Tongue (tissue), 2 donors: ENCODE results near the gene HVCN1. TPM values are rescaled to one million over a fixed set of nuclear protein-coding genes. Genes with fewer than 3 reads are reported as not detected.
"Not testable (repeated sequence)": the region's sequence is repeated elsewhere in the genome, so short reads cannot be mapped to it uniquely, and the experiment has no call there.

ENCODE experiments used
- DNase-seq: peaks from one replicate; pipeline ENCODE4 v3.0.0-alpha.2; 2015
- total RNA-seq: library from RNA; depleted of rRNA; stranded (reverse); fragments of >200 nt; gene quantifications from one replicate; pipeline ENCODE4 v1.2.3, GENCODE V29; 2014

HVCN1 gene
- 8.4 TPM for total RNA-seq

- DNase-seq: no peak
Observed at GRCh38 chr12:110688446-110689280, at the start of gene HVCN1. Gene HVCN1, minus strand, starts transcription at chr12:110689115. Its CDS starts 5,870 bp downstream, at chr12:110683245.

GRCh38 chr12:110737532-110737931 is 48.6 kb upstream of the HVCN1 start:
- DNase-seq: no peak

GRCh38 chr12:110737016-110737415 is 48.1 kb upstream of the HVCN1 start:
- DNase-seq: not testable (repeated sequence)

GRCh38 chr12:110733900-110734299 is 45.0 kb upstream of the HVCN1 start:
- no peak for DNase-seq

GRCh38 chr12:110733089-110733715 is 44.3 kb upstream of the HVCN1 start:
- no peak for DNase-seq

- no peak for DNase-seq
Observed at GRCh38 chr12:110732572-110732971, 43.7 kb upstream of the HVCN1 start.

- DNase-seq: no peak
Observed at GRCh38 chr12:110731479-110731878, 42.6 kb upstream of the HVCN1 start.

GRCh38 chr12:110728628-110729027 is 39.7 kb upstream of the HVCN1 start:
- no peak for DNase-seq

GRCh38 chr12:110726708-110727369 is 37.9 kb upstream of the HVCN1 start:
- DNase-seq: no peak

GRCh38 chr12:110726028-110726427 is 37.1 kb upstream of the HVCN1 start:
- DNase-seq: no peak

- no peak for DNase-seq
Observed at GRCh38 chr12:110725267-110725666, 36.4 kb upstream of the HVCN1 start.

GRCh38 chr12:110722892-110723291 is 34.0 kb upstream of the HVCN1 start:
- not testable (repeated sequence) for DNase-seq

GRCh38 chr12:110721570-110721969 is 32.7 kb upstream of the HVCN1 start:
- no peak for DNase-seq

- no peak for DNase-seq
Observed at GRCh38 chr12:110720516-110720915, 31.6 kb upstream of the HVCN1 start.

- DNase-seq: no peak
Observed at GRCh38 chr12:110718222-110718908, 29.4 kb upstream of the HVCN1 start.

- no peak for DNase-seq
Observed at GRCh38 chr12:110717037-110717436, 28.1 kb upstream of the HVCN1 start.

GRCh38 chr12:110708917-110709316 is 20.0 kb upstream of the HVCN1 start:
- DNase-seq: no peak

- DNase-seq: no peak
Observed at GRCh38 chr12:110705309-110705708, 16.4 kb upstream of the HVCN1 start.

GRCh38 chr12:110704750-110705149 is 15.8 kb upstream of the HVCN1 start:
- DNase-seq: peak; percentile 39

- no peak for DNase-seq
Observed at GRCh38 chr12:110704231-110704630, 15.3 kb upstream of the HVCN1 start.

GRCh38 chr12:110702081-110702480 is 13.2 kb upstream of the HVCN1 start:
- no peak for DNase-seq

GRCh38 chr12:110699591-110700445 is 10.9 kb upstream of the HVCN1 start:
- DNase-seq: no peak
